B cell (primary cell): ENCODE measurements around the gene TBC1D14.

ENCODE experiments used
- CTCF ChIP-seq: fragments of 200-600 bp; IDR thresholded peaks from one replicate; pipeline ENCODE4 v1.8.0; 2022; ENCODE audit warnings: antibody characterized with exemption, mild to moderate bottlenecking
- EZH2 ChIP-seq: IDR thresholded peaks from 2 replicates; pipeline ENCODE4 v1.6.1; 2012; ENCODE audit warnings: borderline replicate concordance, low read depth, mild to moderate bottlenecking, moderate library complexity, low read length; ENCODE audit not compliant: insufficient read depth, poor library complexity, severe bottlenecking

GRCh38 chr4:6961496-6962210, 52.0 kb downstream of the TBC1D14 start:
- TF ChIP-seq CTCF: no peak
- no peak for TF ChIP-seq EZH2
